ENCODE data around the gene RYK. TPM values are rescaled to one million over a fixed set of nuclear protein-coding genes. Genes with fewer than 3 reads are reported as not detected.
"Not testable (repeated sequence)": the region's sequence is repeated elsewhere in the genome, so short reads cannot be mapped to it uniquely, and the experiment has no call there.

Gene RYK
- total RNA-seq, 1 experiment from 2014 or later: 91.7 TPM

- H3K4me3 ChIP-seq: no peak overlapping the region
- H3K9me3 ChIP-seq (replicated peaks): no peaks in the 10 kb centered on the region
- no peaks in the 10 kb centered on the region for H3K36me3 ChIP-seq
- H3K27me3 ChIP-seq: no peaks in the 10 kb centered on the region; the same call in 1 of the 2 replicates
- H3K4me1 ChIP-seq: no peaks in the 10 kb centered on the region
- H3K27ac ChIP-seq: no peak overlapping the region
- no peak for DNase-seq
Observed at GRCh38 chr3:134277066-134277660, 26.5 kb upstream of the RYK start.

- Histone ChIP-seq H3K4me3 (no peak overlapping the region), H3K9me3 (replicated peaks) (no peaks in the 10 kb centered on the region), H3K4me1 (no peaks in the 10 kb centered on the region), H3K27ac (no peak overlapping the region), H3K27me3 (no peaks in the 10 kb centered on the region; the same call in 1 of the 2 replicates), H3K36me3 (no peaks in the 10 kb centered on the region)
- DNase-seq: no peak
Observed at GRCh38 chr3:134276086-134276485, 25.4 kb upstream of the RYK start.

DNA sequence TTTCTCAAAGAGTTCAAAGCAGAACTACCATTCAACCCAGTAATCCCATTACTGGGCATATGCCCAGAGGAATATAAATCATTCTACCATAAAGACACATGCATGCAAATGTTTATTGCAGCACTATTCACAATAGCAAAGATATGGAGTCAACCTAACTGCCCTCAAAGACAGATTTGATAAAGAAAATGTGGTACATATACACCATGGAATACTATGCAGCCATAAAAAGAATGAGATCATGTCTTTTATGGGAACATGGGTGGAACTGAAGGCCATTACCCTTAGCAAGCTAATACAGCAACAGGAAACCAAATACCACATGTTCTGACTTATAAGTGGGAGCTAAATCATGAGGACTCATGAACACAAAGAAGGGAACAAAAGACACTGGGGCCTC lies 24.5 kb upstream of the RYK start:
- H3K27ac ChIP-seq; DNase-seq; H3K9me3 ChIP-seq (replicated peaks); H3K4me1 ChIP-seq; H3K36me3 ChIP-seq; H3K27me3 ChIP-seq; H3K4me3 ChIP-seq: not testable (repeated sequence)

DNA sequence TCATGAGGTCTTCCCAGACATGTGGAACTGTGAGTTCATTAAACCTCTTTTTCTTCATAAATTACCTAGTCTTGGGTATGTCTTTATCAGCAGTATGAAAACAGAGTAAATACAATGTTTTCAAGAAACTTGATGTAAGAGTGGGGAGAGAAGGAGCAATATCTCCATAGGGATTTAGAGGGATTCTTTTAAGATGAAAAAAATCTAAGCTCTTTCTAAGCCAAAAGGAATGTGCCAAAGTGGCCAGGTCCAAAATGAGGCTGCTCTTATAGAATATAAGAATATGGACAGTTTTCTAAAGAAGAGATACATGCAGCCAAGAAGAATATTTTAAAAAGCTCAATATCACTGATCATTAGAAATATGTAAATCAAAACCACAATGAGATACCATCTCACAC lies 23.9 kb upstream of the RYK start:
- no peak overlapping the region for H3K27ac ChIP-seq
- no peaks in the 10 kb centered on the region for H3K9me3 ChIP-seq (replicated peaks)
- H3K36me3 ChIP-seq: no peaks in the 10 kb centered on the region
- no peak overlapping the region for H3K4me3 ChIP-seq
- H3K27me3 ChIP-seq: no peaks in the 10 kb centered on the region; the same call in 1 of the 2 replicates
- no peaks in the 10 kb centered on the region for H3K4me1 ChIP-seq
- DNase-seq: no peak

- H3K27ac ChIP-seq: no peak overlapping the region
- no peaks in the 10 kb centered on the region for H3K4me1 ChIP-seq
- H3K4me3 ChIP-seq: no peak overlapping the region
- no peak for DNase-seq
- H3K27me3 ChIP-seq: no peaks in the 10 kb centered on the region; the same call in 1 of the 2 replicates
- H3K36me3 ChIP-seq: no peaks in the 10 kb centered on the region
- H3K9me3 ChIP-seq (replicated peaks): no peaks in the 10 kb centered on the region
Observed at GRCh38 chr3:134267996-134268395, 17.3 kb upstream of the RYK start.

GRCh38 chr3:134260987-134261386 lies 10.3 kb upstream of the RYK start:
- H3K4me1 ChIP-seq: no peaks in the 10 kb centered on the region
- no peaks in the 10 kb centered on the region for H3K9me3 ChIP-seq (replicated peaks)
- H3K36me3 ChIP-seq: no peaks in the 10 kb centered on the region
- H3K27ac ChIP-seq: no peak overlapping the region
- no peaks in the 10 kb centered on the region for H3K27me3 ChIP-seq
- DNase-seq: no peak
- H3K4me3 ChIP-seq: no peak overlapping the region

GRCh38 chr3:134258761-134259347 lies 8.2 kb upstream of the RYK start:
- no peaks in the 10 kb centered on the region for H3K9me3 ChIP-seq (replicated peaks)
- no peak for DNase-seq
- no peaks in the 10 kb centered on the region for H3K4me1 ChIP-seq

DNA sequence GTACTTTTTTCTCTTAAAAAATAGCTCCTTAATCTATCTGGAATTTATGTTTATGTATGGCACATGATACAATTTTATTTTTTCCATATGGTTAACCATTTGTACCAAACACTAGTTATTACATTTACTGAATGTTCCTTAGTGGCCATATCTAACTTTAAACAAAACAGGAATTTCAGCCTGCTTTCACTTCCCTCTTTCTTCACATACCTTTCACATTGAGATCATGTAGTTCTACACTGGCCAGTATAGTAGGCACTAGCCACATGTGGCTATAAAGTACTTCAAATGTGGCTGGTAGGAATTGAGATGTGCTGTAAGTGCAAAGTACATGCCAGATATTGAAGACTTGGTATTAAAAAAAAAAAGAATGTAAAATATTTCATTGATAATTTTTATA lies 4.7 kb upstream of the RYK start:
- no peaks in the 10 kb centered on the region for H3K27me3 ChIP-seq
- H3K4me3 ChIP-seq: no peak overlapping the region
- no peak overlapping the region for H3K27ac ChIP-seq

More at GRCh38 chr3:134258761-134259347, 8.2 kb upstream of the RYK start:
- Histone ChIP-seq H3K36me3 (no peaks in the 10 kb centered on the region), H3K4me3 (no peak overlapping the region), H3K27ac (no peak overlapping the region), H3K27me3 (no peaks in the 10 kb centered on the region)

GRCh38 chr3:134253475-134254226 lies 3.0 kb upstream of the RYK start:
- Histone ChIP-seq H3K9me3 (replicated peaks) (no peaks in the 10 kb centered on the region), H3K4me3 (no peak overlapping the region), H3K4me1 (peaks cover 11% of the 10 kb centered on the region), H3K27me3 (no peaks in the 10 kb centered on the region), H3K27ac (no peak overlapping the region), H3K36me3 (no peaks in the 10 kb centered on the region)
- DNase-seq: peak in 1 of 2 experiments; percentile 42

More for the DNA sequence above, 4.7 kb upstream of the RYK start:
- H3K9me3 ChIP-seq (replicated peaks): no peaks in the 10 kb centered on the region
- H3K36me3 ChIP-seq: no peaks in the 10 kb centered on the region
- DNase-seq: no peak
- peaks cover 11% of the 10 kb centered on the region for H3K4me1 ChIP-seq

- H3K27me3 ChIP-seq: no peaks in the 10 kb centered on the region
- peaks cover 11% of the 10 kb centered on the region for H3K4me1 ChIP-seq
- peak overlapping the region; percentile 5 for H3K27ac ChIP-seq
- no peaks in the 10 kb centered on the region for H3K9me3 ChIP-seq (replicated peaks)
- no peaks in the 10 kb centered on the region for H3K36me3 ChIP-seq
- H3K4me3 ChIP-seq: no peak overlapping the region
- DNase-seq: peak; percentile 22 to 51
Observed at GRCh38 chr3:134252766-134253165, 2.1 kb upstream of the RYK start.

DNA sequence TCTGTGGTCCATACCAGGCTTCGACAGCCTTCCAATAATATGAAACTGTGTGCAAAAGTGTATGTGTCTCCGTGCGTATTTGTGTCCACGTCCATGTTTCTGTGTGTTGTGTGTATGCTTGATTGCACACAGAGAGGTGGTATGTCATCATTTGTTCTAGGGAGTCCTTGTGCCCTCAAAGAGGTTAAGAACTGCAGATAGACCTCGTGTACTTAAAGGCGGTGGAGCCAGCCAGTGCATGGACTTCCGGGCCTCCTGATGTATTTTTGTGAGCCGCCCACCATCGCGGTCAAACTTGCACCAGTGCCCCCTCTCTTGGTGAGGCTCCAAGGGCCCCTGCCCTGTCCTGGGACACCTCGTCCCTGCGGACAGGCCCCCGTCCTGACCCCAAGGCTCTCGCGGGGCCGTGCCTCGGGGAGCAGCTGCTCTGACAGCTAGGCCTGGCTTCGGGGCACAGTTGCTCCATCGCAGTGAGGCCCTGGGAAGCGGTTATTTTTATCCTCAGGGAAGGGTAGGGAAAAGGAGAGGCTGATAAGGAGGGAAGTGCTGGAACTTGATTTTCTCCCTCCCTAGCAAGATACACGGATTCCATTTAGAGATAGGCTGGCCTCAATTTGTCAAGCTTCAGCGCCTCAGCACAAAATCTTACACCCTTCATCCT lies 1.2 kb upstream of the RYK start:
- Histone ChIP-seq H3K27me3 (no peaks in the 10 kb centered on the region), H3K4me3 (peak overlapping the region; percentile 80), H3K27ac (peak overlapping the region; percentile 5), H3K9me3 (replicated peaks) (no peaks in the 10 kb centered on the region), H3K4me1 (peaks cover 11% of the 10 kb centered on the region), H3K36me3 (no peaks in the 10 kb centered on the region)
- peak; percentile 69 to 79 for DNase-seq

- no peaks in the 10 kb centered on the region for H3K9me3 ChIP-seq (replicated peaks)
- H3K27ac ChIP-seq: peak overlapping the region; percentile 9; the same call in 1 of the 2 replicates
- peaks cover 11% of the 10 kb centered on the region for H3K4me1 ChIP-seq
- DNase-seq: peak; percentile 56 to 58
- H3K36me3 ChIP-seq: no peaks in the 10 kb centered on the region
- no peaks in the 10 kb centered on the region for H3K27me3 ChIP-seq
- peak overlapping the region; percentile 80 for H3K4me3 ChIP-seq
Observed at GRCh38 chr3:134249935-134250716, 533 bp downstream of the RYK start.

GRCh38 chr3:134249296-134249841 lies 1.3 kb downstream of the RYK start:
- H3K27ac ChIP-seq: no peak overlapping the region
- no peaks in the 10 kb centered on the region for H3K27me3 ChIP-seq
- DNase-seq: no peak
- peak overlapping the region; percentile 80 for H3K4me3 ChIP-seq
- peaks cover 11% of the 10 kb centered on the region for H3K4me1 ChIP-seq
- no peaks in the 10 kb centered on the region for H3K9me3 ChIP-seq (replicated peaks)
- H3K36me3 ChIP-seq: no peaks in the 10 kb centered on the region

- Histone ChIP-seq H3K9me3 (replicated peaks) (no peaks in the 10 kb centered on the region), H3K27me3 (no peaks in the 10 kb centered on the region), H3K27ac (no peak overlapping the region), H3K4me1 (peaks cover 14% of the 10 kb centered on the region; the same call in 1 of the 2 replicates), H3K36me3 (no peaks in the 10 kb centered on the region), H3K4me3 (no peak overlapping the region)
- no peak for DNase-seq
Observed at GRCh38 chr3:134244921-134245320, 5.7 kb downstream of the RYK start.

Measured in SJCRH30 (cell line).